Prostate gland (tissue), 2 donors: ENCODE results near the gene NINJ2.

Experiments used
- CTCF ChIP-seq, 4 experiments: fragments of 200-600 bp in 2 of 4; fragments of 450-650 bp in 2 of 4; sonication (generic) in 2 of 4; IDR thresholded peaks; 1 replicate in 3 of 4; 2 replicates in 1 of 4; pipeline ENCODE4 v1.5.1; 2016 to 2019; ENCODE audit warnings: antibody characterized with exemption in 4 of 4, mild to moderate bottlenecking in 2 of 4, moderate library complexity in 2 of 4
- POLR2A ChIP-seq: fragments of 450-650 bp; IDR thresholded peaks from one replicate; pipeline ENCODE4 v1.6.1; 2016; ENCODE audit warnings: antibody characterized with exemption, mild to moderate bottlenecking
- POLR2AphosphoS5 ChIP-seq: sonication (generic); formaldehyde crosslinking; IDR thresholded peaks from one replicate; pipeline ENCODE4 v1.6.1; 2017; ENCODE audit warnings: antibody characterized with exemption

GRCh38 chr12:569803-570434 is 93.3 kb downstream of the NINJ2 start:
- TF ChIP-seq POLR2A = peak; percentile 11
- peak; percentile 88 to 96 (median 90) for TF ChIP-seq CTCF (IDR thresholded peaks at IDR 0.05)
- TF ChIP-seq POLR2AphosphoS5 = peak; percentile 52
